Mammary epithelial cell (primary cell): ENCODE data around the gene OR7E24.

ENCODE experiments used
- CTCF ChIP-seq, 2 donors: IDR thresholded peaks in 1 of 2; conservative IDR thresholded peaks in 1 of 2; 2 replicates each; pipeline ENCODE4 v1.5.1; 2011 to 2012; ENCODE audit warnings: inconsistent platforms in 2 of 2, low read length in 2 of 2, mild to moderate bottlenecking in 2 of 2, control low read depth in 1 of 2, low read depth in 1 of 2; ENCODE audit not compliant: insufficient read depth in 1 of 2; ENCODE audit errors: extremely low read depth in 1 of 2
- EZH2 ChIP-seq: IDR thresholded peaks from 2 replicates; pipeline ENCODE4 v1.6.1; 2012; ENCODE audit warnings: low read length, inconsistent platforms, borderline replicate concordance

GRCh38 chr19:9205501-9206113 is 45.1 kb upstream of the OR7E24 start:
- TF ChIP-seq CTCF (conservative IDR thresholded peaks at IDR 0.05 in 1 of 2, IDR thresholded peaks at IDR 0.05 in 1 of 2; ENCODE audit: extremely low read depth in 1 of 2, insufficient read depth in 1 of 2, low read depth in 1 of 2, low read length in 2 of 2): peak; percentile 71 to 89
- TF ChIP-seq EZH2: no peak
